T-cell (primary cell): Measurements from ENCODE around the gene LUC7L. TPM values are rescaled to one million over a fixed set of nuclear protein-coding genes. Genes with fewer than 3 reads are reported as not detected.
A peak's percentile ranks its signal among the peaks of the same experiment; 100 is the strongest.
"Not testable (repeated sequence)": the region's sequence is repeated elsewhere in the genome, so short reads cannot be mapped to it uniquely, and the experiment has no call there.

ENCODE experiments used
- ATAC-seq, 4 experiments: fragments of 200-7000 bp in 3 of 4; fragments of 150-1000 bp in 1 of 4; cut with Tn5 transposase; replicated peaks in 1 of 4; 1 replicate in 3 of 4; 2 replicates in 1 of 4; pipeline ENCODE4 v1.10.0; 2021; ENCODE audit warnings: moderate library complexity in 3 of 4, mild to moderate bottlenecking in 2 of 4, moderate number of reproducible peaks in 1 of 4
- CTCF ChIA-PET, 2 donors: fragments of 300-600 bp; sonication (Branson Sonifier 250); formaldehyde crosslinking; loops; one replicate each; lab custom pipeline; 2022; ENCODE audit warnings: antibody characterized with exemption in 2 of 2; lab: Charles Lee
- POLR2A ChIA-PET, 2 donors: fragments of 300-600 bp; sonication (Branson Sonifier 250); formaldehyde crosslinking; loops; one replicate each; lab custom pipeline; 2022; ENCODE audit warnings: antibody characterized with exemption in 2 of 2; lab: Charles Lee
- DNase-seq, 35 experiments: peaks; one replicate each; pipeline versions ENCODE4 v3.0.0 to v3.0.0-alpha.2; 2013 to 2023
- H3K27ac ChIP-seq: one replicate; pipeline ENCODE4 v1.5.1; 2013; ENCODE audit warnings: low read length
- H3K27me3 ChIP-seq, 2 experiments: replicated peaks in 1 of 2; 1 replicate in 1 of 2; 2 replicates in 1 of 2; pipeline versions ENCODE4 v1.6.1 to v1.7.0; 2013; ENCODE audit warnings: low read length in 1 of 2, mixed read lengths in 1 of 2; ENCODE audit not compliant: control insufficient read depth in 2 of 2, insufficient read depth in 2 of 2; ENCODE audit errors: extremely low read depth in 1 of 2
- H3K36me3 ChIP-seq, 2 donors: 1 replicate in 1 of 2; 2 replicates in 1 of 2; pipeline versions ENCODE4 v1.6.1 to v1.7.0; 2013; ENCODE audit warnings: low read length in 1 of 2; ENCODE audit not compliant: control insufficient read depth in 2 of 2, insufficient read depth in 1 of 2; ENCODE audit errors: extremely low read depth in 1 of 2
- H3K4me1 ChIP-seq, 2 experiments: 1 replicate in 1 of 2; 2 replicates in 1 of 2; pipeline versions ENCODE4 v1.6.1 to v1.7.0; 2013; ENCODE audit warnings: low read length in 2 of 2, mixed read lengths in 1 of 2; ENCODE audit not compliant: insufficient read depth in 2 of 2, control insufficient read depth in 1 of 2; ENCODE audit errors: extremely low read depth in 1 of 2
- H3K4me3 ChIP-seq, 2 donors: 1 replicate in 1 of 2; 2 replicates in 1 of 2; pipeline versions ENCODE4 v1.5.1 to v1.7.0; 2013; ENCODE audit warnings: mild to moderate bottlenecking in 2 of 2, low read length in 1 of 2, moderate library complexity in 1 of 2; ENCODE audit not compliant: control insufficient read depth in 1 of 2; ENCODE audit errors: extremely low read depth in 1 of 2
- H3K9me3 ChIP-seq: 2 replicates; pipeline ENCODE4 v1.7.0; 2013
- H3K27ac Mint-ChIP-seq, 2 donors: one replicate each; pipeline ENCODE4 v1.8.0; 2020 to 2021; ENCODE audit warnings: mild to moderate bottlenecking in 2 of 2, mixed read lengths in 2 of 2
- H3K27me3 Mint-ChIP-seq, 2 donors: one replicate each; pipeline ENCODE4 v1.8.0; 2021 to 2022; ENCODE audit warnings: mixed read lengths in 2 of 2
- H3K36me3 Mint-ChIP-seq: one replicate; pipeline ENCODE4 v1.8.0; 2021; ENCODE audit warnings: mixed read lengths
- H3K4me1 Mint-ChIP-seq, 3 donors: one replicate each; pipeline ENCODE4 v1.8.0; 2020 to 2022; ENCODE audit warnings: mixed read lengths in 3 of 3, mild to moderate bottlenecking in 1 of 3
- H3K4me3 Mint-ChIP-seq, 3 donors: one replicate each; pipeline ENCODE4 v1.8.0; 2020 to 2022; ENCODE audit warnings: mild to moderate bottlenecking in 3 of 3, mixed read lengths in 3 of 3, moderate library complexity in 3 of 3
- H3K9me3 Mint-ChIP-seq, 3 donors: one replicate each; pipeline ENCODE4 v1.8.0; 2020 to 2022; ENCODE audit warnings: mixed read lengths in 3 of 3
- WGBS: methylation state at CpG from one replicate; pipeline ENCODE4 v1.1.5; 2013; ENCODE audit warnings: missing lambda C conversion rate; ENCODE audit not compliant: insufficient coverage; 5-methylcytosine and 5-hydroxymethylcytosine counted together
- total RNA-seq, 35 experiments: library from RNA in 6 of 35; stranded (reverse) in 6 of 35; fragments of 120-200 nt in 1 of 35; gene quantifications; one replicate each; pipeline versions ENCODE4 v1.2.1 to v1.2.4 and lab custom pipeline; 2013 to 2026

The LUC7L gene
- total RNA-seq, 5 donors from 2014 or later (not counting 1 experiment from before 2014, with no cell fraction given), result 134 to 170 (median 158) TPM

GRCh38 chr16:258091-258490 is 28.8 kb upstream of the LUC7L start:
- POLR2A ChIA-PET, H3K9me3 ChIP-seq, H3K4me3 ChIP-seq, CTCF ChIA-PET, H3K9me3 Mint-ChIP-seq, DNase-seq, H3K4me3 Mint-ChIP-seq, H3K27ac Mint-ChIP-seq, H3K27me3 ChIP-seq, H3K27ac ChIP-seq, H3K27me3 Mint-ChIP-seq, ATAC-seq: not testable (repeated sequence)
- H3K36me3 Mint-ChIP-seq, result peaks cover 32% of the 10 kb centered on the region
- WGBS, result no CpG with 5 or more reads among the region's 13 CpGs
- Histone ChIP-seq H3K36me3 (peaks cover 25 to 46% of the 10 kb centered on the region in 2 donors), H3K4me1 (peaks cover 4 to 15% of the 10 kb centered on the region in 2 experiments)
- H3K4me1 Mint-ChIP-seq, result peaks cover 11 to 21% (median 14%) of the 10 kb centered on the region in 3 donors

- ATAC-seq (no peak), DNase-seq (no peak)
- no CpG with 5 or more reads among the region's 6 CpGs for WGBS
- POLR2A ChIA-PET, result interaction anchor here in 1 of 2 donors (0.9 kb wide), 1 partner anchor 20 kb away, joined by 3 read pairs; the partner anchor contains the start of gene FAM234A
- no peak overlapping the region for H3K27ac ChIP-seq
- peaks cover 12 to 28% of the 10 kb centered on the region in 2 experiments for H3K4me1 ChIP-seq
- peaks cover 26% of the 10 kb centered on the region for H3K36me3 Mint-ChIP-seq
- H3K9me3 ChIP-seq, result no peaks in the 10 kb centered on the region
- H3K4me3 Mint-ChIP-seq, result no peak overlapping the region
- H3K4me3 ChIP-seq, result no peak overlapping the region
- H3K27me3 Mint-ChIP-seq, result no peaks in the 10 kb centered on the region
- no peak overlapping the region for H3K27ac Mint-ChIP-seq
- peaks cover 8 to 26% of the 10 kb centered on the region in 2 donors for H3K36me3 ChIP-seq
- H3K4me1 Mint-ChIP-seq, result peaks cover 21 to 31% (median 23%) of the 10 kb centered on the region in 3 donors
- CTCF ChIA-PET, result no interaction called here
- no peaks in the 10 kb centered on the region for H3K27me3 ChIP-seq
- no peaks in the 10 kb centered on the region for H3K9me3 Mint-ChIP-seq
These were observed 25.9 kb upstream of the LUC7L start for GRCh38 chr16:255183-255582.

- no peaks in the 10 kb centered on the region for H3K9me3 Mint-ChIP-seq
- ChIA-PET POLR2A (interaction anchor here in 1 of 2 donors (0.9 kb wide), 1 partner anchor 20 kb away, joined by 3 read pairs; the partner anchor contains the start of gene FAM234A), CTCF (no interaction called here)
These were observed 25.2 kb upstream of the LUC7L start for GRCh38 chr16:254461-254860.

GRCh38 chr16:253833-254232 is 24.6 kb upstream of the LUC7L start:
- no peaks in the 10 kb centered on the region for H3K9me3 Mint-ChIP-seq
- no peaks in the 10 kb centered on the region for H3K27me3 Mint-ChIP-seq
- peaks cover 8 to 16% of the 10 kb centered on the region in 2 donors for H3K36me3 ChIP-seq
- H3K27ac ChIP-seq, result no peak overlapping the region
- peak; percentile 40 to 70 (median 57) for ATAC-seq
- peak overlapping the region in 1 of 3 donors; percentile 78 for H3K4me3 Mint-ChIP-seq
- peaks cover 12 to 28% of the 10 kb centered on the region in 2 experiments for H3K4me1 ChIP-seq
- ChIA-PET CTCF (interaction anchor here in 1 of 2 donors (1.5 kb wide), 1 partner anchor 99 kb away, joined by 8 read pairs; the partner anchor contains the start of gene AXIN1), POLR2A (no interaction called here)
- peaks cover 21 to 31% (median 23%) of the 10 kb centered on the region in 3 donors for H3K4me1 Mint-ChIP-seq
- 61% methylated on average over 5 of the region's 6 CpGs for WGBS
- H3K27me3 ChIP-seq, result no peaks in the 10 kb centered on the region
- H3K36me3 Mint-ChIP-seq, result peaks cover 21% of the 10 kb centered on the region
- H3K27ac Mint-ChIP-seq, result peak overlapping the region; percentile 48 to 65
- H3K4me3 ChIP-seq, result no peak overlapping the region
- DNase-seq, result peak in 1 of 35 experiments; percentile 30
- H3K9me3 ChIP-seq, result no peaks in the 10 kb centered on the region

More at GRCh38 chr16:254461-254860, 25.2 kb upstream of the LUC7L start:
- no peak overlapping the region for H3K27ac ChIP-seq
- 96% methylated on average over 20 of the region's 25 CpGs for WGBS
- no peaks in the 10 kb centered on the region for H3K27me3 Mint-ChIP-seq
- peaks cover 21 to 31% (median 23%) of the 10 kb centered on the region in 3 donors for H3K4me1 Mint-ChIP-seq
- H3K9me3 ChIP-seq, result no peaks in the 10 kb centered on the region
- H3K4me3 Mint-ChIP-seq, result peak overlapping the region in 1 of 3 donors; percentile 78
- H3K36me3 Mint-ChIP-seq, result peaks cover 27% of the 10 kb centered on the region
- DNase-seq, result no peak
- no peak for ATAC-seq
- peak overlapping the region in 1 of 2 donors; percentile 65 for H3K27ac Mint-ChIP-seq
- no peak overlapping the region for H3K4me3 ChIP-seq
- peaks cover 8 to 21% of the 10 kb centered on the region in 2 donors for H3K36me3 ChIP-seq
- H3K4me1 ChIP-seq, result peaks cover 12 to 28% of the 10 kb centered on the region in 2 experiments
- H3K27me3 ChIP-seq, result no peaks in the 10 kb centered on the region

- Histone ChIP-seq H3K27ac (peak overlapping the region; percentile 73), H3K9me3 (no peaks in the 10 kb centered on the region), H3K36me3 (peaks cover 8 to 16% of the 10 kb centered on the region in 2 donors), H3K4me3 (peak overlapping the region; percentile 28 to 53), H3K4me1 (peaks cover 12 to 28% of the 10 kb centered on the region in 2 experiments), H3K27me3 (no peaks in the 10 kb centered on the region)
- ATAC-seq, result peak; percentile 70 to 77 (median 72)
- Mint-ChIP-seq H3K4me1 (peaks cover 21 to 31% (median 23%) of the 10 kb centered on the region in 3 donors), H3K9me3 (no peaks in the 10 kb centered on the region), H3K27ac (peak overlapping the region; percentile 89 to 94), H3K27me3 (no peaks in the 10 kb centered on the region), H3K4me3 (peak overlapping the region; percentile 61 to 79 (median 78)), H3K36me3 (peaks cover 21% of the 10 kb centered on the region)
- 76% methylated on average over 8 of the region's 30 CpGs for WGBS
- peak in 12 of 35 experiments; percentile 6 to 46 (median 17) for DNase-seq
- ChIA-PET POLR2A (interaction anchor here in 1 of 2 donors (0.6 kb wide), 1 partner anchor 496 kb away, joined by 4 read pairs; no protein-coding TSS in a partner anchor), CTCF (interaction anchor here in 1 of 2 donors (1.5 kb wide), 1 partner anchor 100 kb away, joined by 8 read pairs; the partner anchor contains the start of gene AXIN1)
These were observed 23.4 kb upstream of the LUC7L start for GRCh38 chr16:252366-253337.

- no peak for DNase-seq
- 98% methylated on average over 11 of the region's 12 CpGs for WGBS
- no peak for ATAC-seq
- Histone ChIP-seq H3K4me1 (peaks cover 12 to 27% of the 10 kb centered on the region in 2 experiments), H3K4me3 (no peak overlapping the region), H3K9me3 (no peaks in the 10 kb centered on the region), H3K27ac (no peak overlapping the region), H3K36me3 (peaks cover 4 to 5% of the 10 kb centered on the region in 2 donors), H3K27me3 (no peaks in the 10 kb centered on the region)
- H3K36me3 Mint-ChIP-seq, result peaks cover 14% of the 10 kb centered on the region
- H3K27ac Mint-ChIP-seq, result no peak overlapping the region
- ChIA-PET CTCF (no interaction called here), POLR2A (no interaction called here)
- H3K4me3 Mint-ChIP-seq, result no peak overlapping the region
- H3K27me3 Mint-ChIP-seq, result no peaks in the 10 kb centered on the region
- no peaks in the 10 kb centered on the region for H3K9me3 Mint-ChIP-seq
- H3K4me1 Mint-ChIP-seq, result peaks cover 20 to 21% (median 21%) of the 10 kb centered on the region in 3 donors
These were observed 20.2 kb upstream of the LUC7L start for GRCh38 chr16:249431-249830.
